ENCODE data around the gene CCDC200.

- TF ChIP-seq CTCF (conservative IDR thresholded peaks at IDR 0.05; ENCODE audit: low read length) (no peak), EZH2phosphoT487 (IDR thresholded peaks at IDR 0.05; ENCODE audit: borderline replicate concordance, low read depth, low read length) (no peak)
Observed at GRCh38 chr17:43219746-43220380, 8.6 kb downstream of the CCDC200 start.

Data from OCI-LY7 (cell line).